SH-SY5Y (cell line): ENCODE results near the gene CAPS2.

Experiments used
- GATA2 ChIP-seq: IDR thresholded peaks from 2 replicates; pipeline ENCODE4 v1.6.1; 2011; ENCODE audit warnings: mild to moderate bottlenecking, low read depth, low read length
- GATA3 ChIP-seq: IDR thresholded peaks from 2 replicates; pipeline ENCODE4 v1.6.1; 2011; ENCODE audit warnings: low read depth, mild to moderate bottlenecking, low read length, moderate library complexity

DNA sequence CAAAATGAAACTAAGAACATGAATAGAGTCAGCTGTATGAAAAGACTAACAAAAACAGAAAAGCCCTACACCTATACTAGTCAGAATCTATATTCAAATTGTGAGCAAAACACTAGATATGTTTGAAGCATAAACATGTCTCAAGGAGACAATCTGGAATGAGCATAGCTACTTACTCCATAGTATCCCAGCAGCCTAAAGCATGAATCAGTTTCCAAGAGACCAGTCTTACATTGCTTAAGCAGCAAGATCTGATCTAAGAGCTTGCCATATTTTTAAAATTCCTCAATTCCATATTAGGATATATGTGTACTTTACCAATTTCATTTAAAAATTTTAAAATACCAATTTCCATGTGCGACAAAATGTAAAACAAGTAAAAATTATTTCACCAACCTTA is 7.7 kb downstream of the CAPS2 start:
- TF ChIP-seq GATA2 = no peak
- TF ChIP-seq GATA3 = no peak
